GM12801 (cell line): ENCODE data around the gene PAX5.

Experiments used
- CTCF ChIP-seq: IDR thresholded peaks from one replicate; pipeline ENCODE4 v1.5.1; 2011; ENCODE audit warnings: control low read depth; ENCODE audit not compliant: insufficient read length; ENCODE audit errors: extremely low read depth

Gene PAX5

GRCh38 chr9:37029304-37029775, 4.7 kb downstream of the PAX5 start:
- no peak for TF ChIP-seq CTCF

GRCh38 chr9:37028420-37029031, 5.5 kb downstream of the PAX5 start:
- TF ChIP-seq CTCF, result no peak

- TF ChIP-seq CTCF, result no peak
Observed at GRCh38 chr9:37027582-37028419, 6.3 kb downstream of the PAX5 start.

- no peak for TF ChIP-seq CTCF
Observed at GRCh38 chr9:37026931-37027581, 7.0 kb downstream of the PAX5 start.

GRCh38 chr9:37026113-37026930, 7.7 kb downstream of the PAX5 start:
- TF ChIP-seq CTCF, result no peak

- no peak for TF ChIP-seq CTCF
Observed at GRCh38 chr9:37025823-37026112, 8.3 kb downstream of the PAX5 start.
